GM12878 (cell line): ENCODE data around the gene NLGN3. TPM values are rescaled to one million over a fixed set of nuclear protein-coding genes. Genes with fewer than 3 reads are reported as not detected.

Source experiments
- ATAC-seq: fragments of 200-7000 bp; cut with Tn5 transposase; 3 replicates; pipeline ENCODE4 v1.9.1; 2020; ENCODE audit warnings: mild to moderate bottlenecking, moderate library complexity
- BruUV-seq: library from RNA; stranded (reverse); fragments of 400-500 nt; replicated peaks from 2 replicates; lab custom pipeline; 2021; lab: Mats Ljungman, UMichigan
- CTCF ChIA-PET: fragments of 300-600 bp; sonication (Branson Sonifier 250); formaldehyde crosslinking; extraction: SDS; loops from one replicate; lab custom pipeline; 2021; ENCODE audit warnings: inconsistent platforms; lab: Yijun Ruan, JAX
- POLR2A ChIA-PET: fragments of 350-600 bp; formaldehyde crosslinking; extraction: SDS; loops from one replicate; lab custom pipeline; 2021; ENCODE audit warnings: inconsistent platforms; lab: Charles Lee
- RAD21 ChIA-PET: fragments of 300-600 bp; sonication (Branson Sonifier 250); formaldehyde crosslinking; loops from one replicate; lab custom pipeline; 2023; ENCODE audit warnings: antibody characterized with exemption; ENCODE audit not compliant: unreplicated experiment; lab: Charles Lee
- SMC1A ChIA-PET: fragments of 300-600 bp; sonication (Branson Sonifier 250); formaldehyde crosslinking; loops from one replicate; lab custom pipeline; 2023; ENCODE audit not compliant: unreplicated experiment, uncharacterized antibody; lab: Charles Lee
- DNase-seq: peaks from one replicate; pipeline ENCODE4 v3.0.0-alpha.2; 2011; ENCODE audit warnings: low read depth, low spot score
- FAIRE-seq: peaks from 3 replicates; lab custom pipeline; 2011; peaks lifted over from hg19 to GRCh38; lab: Jason Lieb, UNC
- H2AFZ ChIP-seq: 2 replicates; pipeline ENCODE4 v1.6.0; 2011; ENCODE audit warnings: low read depth, low read length, control low read depth; ENCODE audit not compliant: control insufficient read depth
- H3K27ac ChIP-seq: 2 replicates; pipeline ENCODE4 v1.5.1; 2011; ENCODE audit warnings: control low read depth; ENCODE audit not compliant: control insufficient read depth, insufficient read depth
- H3K27me3 ChIP-seq, 2 experiments: replicated peaks in 1 of 2; 2 replicates each; pipeline versions ENCODE4 v1.6.0 to v1.6.1; 2011; ENCODE audit warnings: low read length in 1 of 2; ENCODE audit not compliant: control insufficient read depth in 2 of 2, insufficient read depth in 2 of 2
- H3K36me3 ChIP-seq, 2 experiments: 2 replicates each; pipeline ENCODE4 v1.5.1; 2011; ENCODE audit warnings: low read length in 1 of 2; ENCODE audit not compliant: control insufficient read depth in 2 of 2, insufficient read depth in 2 of 2
- H3K4me1 ChIP-seq: 2 replicates; pipeline ENCODE4 v1.6.1; 2011; ENCODE audit warnings: mild to moderate bottlenecking, low read length, moderate library complexity, mixed read lengths; ENCODE audit not compliant: control insufficient read depth, insufficient read depth
- H3K4me2 ChIP-seq: 2 replicates; pipeline ENCODE4 v1.6.0; 2011; ENCODE audit warnings: control low read depth; ENCODE audit not compliant: control insufficient read depth, insufficient read depth
- H3K4me3 ChIP-seq: fragments of 200-600 bp; sonication (generic); 2 replicates; pipeline ENCODE4 v1.5.1; 2016
- H3K79me2 ChIP-seq: 2 replicates; pipeline ENCODE4 v1.6.0; 2011; ENCODE audit warnings: low read length; ENCODE audit not compliant: control insufficient read depth, insufficient read depth
- H3K9ac ChIP-seq: 2 replicates; pipeline ENCODE4 v1.8.0; 2011; ENCODE audit warnings: low read length, control low read depth, mixed read lengths; ENCODE audit not compliant: control insufficient read depth, insufficient read depth
- H3K9me3 ChIP-seq: replicated peaks from 3 replicates; pipeline ENCODE4 v1.5.1; 2011; ENCODE audit warnings: mild to moderate bottlenecking, low read length; ENCODE audit not compliant: control insufficient read depth, insufficient read depth
- H4K20me1 ChIP-seq: 2 replicates; pipeline ENCODE4 v1.6.0; 2011; ENCODE audit not compliant: control insufficient read depth, insufficient read depth
- CTCF ChIP-seq, 3 experiments: IDR thresholded peaks in 2 of 3; conservative IDR thresholded peaks in 1 of 3; 2 replicates each; pipeline ENCODE4 v1.5.1; 2011; ENCODE audit warnings: low read depth in 3 of 3, low read length in 3 of 3, mild to moderate bottlenecking in 3 of 3, control low read depth in 2 of 3, moderate library complexity in 2 of 3, inconsistent platforms in 1 of 3, mixed read lengths in 1 of 3; ENCODE audit not compliant: control insufficient read depth in 2 of 3, insufficient read depth in 1 of 3; ENCODE audit errors: extremely low read depth in 1 of 3
- TCF3 ChIP-seq: IDR thresholded peaks from 2 replicates; pipeline ENCODE4 v1.6.1; 2012; ENCODE audit warnings: low read depth, mild to moderate bottlenecking, low read length, borderline replicate concordance; ENCODE audit not compliant: insufficient read depth
- WGBS: methylation state at CpG from one replicate; pipeline ENCODE4 v1.1.6; 2016; ENCODE audit warnings: low lambda C conversion rate; ENCODE audit not compliant: insufficient replicate concordance, insufficient coverage; ENCODE audit errors: missing lambda C conversion rate; 5-methylcytosine and 5-hydroxymethylcytosine counted together
- in situ Hi-C: fragments of 300-500 bp; cut with MboI; formaldehyde crosslinking; loops from 9 replicates; pipeline ENCODE4 v1.14.3; 2018; ENCODE audit warnings: mixed read lengths
- intact Hi-C: fragments of 100-400 bp; cut with micrococcal nuclease; formaldehyde crosslinking; loops from one replicate; pipeline ENCODE4 v1.14.2; 2022; ENCODE audit not compliant: unreplicated experiment
- polyA plus RNA-seq, 11 experiments: library from polyadenylated mRNA; depleted of rRNA in 4 of 11; unstranded in 6 of 11; stranded (reverse) in 5 of 11; fragments of >200 nt; fragmentation: Nextera tagmentation in 4 of 11; fragmentation: Illumina TruSeq in 1 of 11; extraction: Ambion mirVana in 4 of 11; extraction: Trizol in 1 of 11; gene quantifications; 1 replicate in 1 of 11; 2 replicates in 10 of 11; pipeline versions ENCODE4 v1.2.1 to v1.2.3, GENCODE V29; 2011 to 2016; ENCODE audit warnings: inconsistent platforms in 2 of 11, missing spikeins in 2 of 11, low read depth in 1 of 11
- total RNA-seq, 4 experiments: library from RNA; depleted of rRNA in 3 of 4; stranded (reverse); fragments of >200 nt in 3 of 4; fragmentation: Illumina TruSeq in 1 of 4; extraction: Trizol in 1 of 4; gene quantifications; 2 replicates each; pipeline versions ENCODE4 v1.2.1 to v1.2.3, GENCODE V29; 2013 to 2021

Gene NLGN3
- total and polyA plus RNA-seq, 10 of the 15 experiments (the other 5 are each of a cell fraction or from before 2014, with no cell fraction given) = 0.07 to 0.73 (median 0.28) TPM

DNA sequence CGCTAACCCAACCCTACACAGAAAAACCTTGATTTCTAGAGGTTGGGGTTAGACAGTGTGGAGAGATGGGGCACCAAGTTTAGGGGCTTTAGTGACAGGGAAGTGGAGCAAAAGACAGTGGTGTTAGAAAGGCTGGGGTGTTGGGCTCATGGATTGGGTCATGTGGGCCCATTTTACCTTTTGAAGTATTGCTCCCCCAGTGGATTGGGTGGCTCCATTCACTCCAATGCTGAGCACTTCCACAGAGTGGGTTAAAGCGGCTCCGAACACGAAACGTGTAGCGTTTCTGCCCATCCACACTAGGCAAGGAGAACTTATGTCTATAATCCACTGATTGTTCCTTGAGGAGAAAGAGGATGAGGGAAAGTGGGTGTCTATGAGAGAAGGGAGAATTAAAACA is 35.6 kb upstream of the NLGN3 start:
- ATAC-seq = 0 out of 3 replicates have a peak, but pooled peaks have one; percentile 6
- TF ChIP-seq TCF3 = no peak
- 0 out of 6 replicates have a peak, but pooled peaks of 2 of the 3 experiments have one; percentile 0 to 17 for TF ChIP-seq CTCF (IDR thresholded peaks at IDR 0.05 in 2 of 3, conservative IDR thresholded peaks at IDR 0.05 in 1 of 3; ENCODE audit: control insufficient read depth in 2 of 3, extremely low read depth in 1 of 3, insufficient read depth in 1 of 3, low read depth in 3 of 3, low read length in 3 of 3)
- TF ChIP-seq, all 136 proteins: peak for 1
- Histone ChIP-seq H3K27ac (0 out of 2 replicates have a peak overlapping the region, but pooled peaks have one; percentile 14), H3K27me3 (no peaks in the 10 kb centered on the region), H3K79me2 (peaks cover 49% of the 10 kb centered on the region), H2AFZ (no peak overlapping the region), H3K36me3 (no peaks in the 10 kb centered on the region; a peak in 1 of 4 replicates), H3K4me3 (peak overlapping the region; percentile 84), H3K9me3 (no peaks in the 10 kb centered on the region; the same call in 2 of the 3 replicates), H4K20me1 (no peaks in the 10 kb centered on the region), H3K4me2 (peak overlapping the region; percentile 58), H3K9ac (peak overlapping the region; percentile 73), H3K4me1 (peaks cover 14% of the 10 kb centered on the region)
- WGBS = 77% methylated on average over 6 of the region's 6 CpGs
- SMC1A ChIA-PET = no interaction called here
- POLR2A ChIA-PET = interaction anchor here (1.4 kb wide), 1 partner anchor 9 kb away, joined by 9 read pairs; the partner anchor contains the start of gene MED12
- intact Hi-C loops = no loop called here
- in situ Hi-C loops = no loop called here
- DNase-seq (no peak), FAIRE-seq (no peak)
- CTCF ChIA-PET = interaction anchor here (1.0 kb wide), 1 partner anchor 174 kb away, joined by 6 read pairs; the partner anchor contains the start of gene NONO
- no TSS peak for BruUV-seq
- RAD21 ChIA-PET = no interaction called here
